NB4 (cell line): Measurements from ENCODE around the gene RBFOX1.

ENCODE experiments used
- DNase-seq: peaks from one replicate; pipeline ENCODE4 v3.0.0; 2010; ENCODE audit warnings: low read depth
- H3K4me3 ChIP-seq: one replicate; pipeline ENCODE4 v1.5.1; 2011; ENCODE audit warnings: mild to moderate bottlenecking, low read depth, low read length, moderate library complexity
- MYC ChIP-seq: IDR thresholded peaks from 2 replicates; pipeline ENCODE4 v1.6.1; 2011; ENCODE audit warnings: low read depth, low read length
- POLR2A ChIP-seq: IDR thresholded peaks from 2 replicates; pipeline ENCODE4 v1.6.1; 2011; ENCODE audit warnings: mild to moderate bottlenecking; ENCODE audit not compliant: insufficient read length; ENCODE audit errors: extremely low read depth
- TF ChIP-seq, protein P1 (sequence below): IDR thresholded peaks from 2 replicates; pipeline ENCODE4 v1.6.1; 2011; ENCODE audit warnings: low read depth, low read length
- TF ChIP-seq, protein P2 (sequence below): IDR thresholded peaks from one replicate; pipeline ENCODE4 v1.5.1; 2012; ENCODE audit warnings: low read depth, low read length

The RBFOX1 gene

DNA sequence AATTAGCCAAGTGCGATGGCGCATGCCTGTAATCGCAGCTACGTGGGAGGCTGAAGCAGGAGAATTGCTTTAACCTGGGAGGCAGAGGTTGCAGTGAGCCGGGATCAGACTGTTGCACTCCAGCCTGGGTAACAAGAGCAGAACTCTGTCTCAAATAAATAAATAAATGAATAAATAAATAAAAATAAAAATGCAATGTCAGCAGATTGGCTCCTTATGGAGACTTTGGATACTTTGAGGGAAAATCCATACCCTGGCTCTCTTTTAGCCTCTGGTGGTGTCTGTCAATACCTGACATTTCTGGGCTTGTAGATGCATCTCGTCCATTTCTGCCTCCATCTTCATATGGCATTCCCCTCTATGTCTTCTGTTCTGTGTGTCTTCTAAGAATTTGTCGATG lies 66.7 kb downstream of the RBFOX1 start:
- DNase-seq = no peak
- no peak overlapping the region for H3K4me3 ChIP-seq
- no peak for TF ChIP-seq MYC
- no peak for TF ChIP-seq POLR2A
- TF ChIP-seq, protein P1, sequence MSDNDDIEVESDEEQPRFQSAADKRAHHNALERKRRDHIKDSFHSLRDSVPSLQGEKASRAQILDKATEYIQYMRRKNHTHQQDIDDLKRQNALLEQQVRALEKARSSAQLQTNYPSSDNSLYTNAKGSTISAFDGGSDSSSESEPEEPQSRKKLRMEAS = no peak
- TF ChIP-seq, protein P2, sequence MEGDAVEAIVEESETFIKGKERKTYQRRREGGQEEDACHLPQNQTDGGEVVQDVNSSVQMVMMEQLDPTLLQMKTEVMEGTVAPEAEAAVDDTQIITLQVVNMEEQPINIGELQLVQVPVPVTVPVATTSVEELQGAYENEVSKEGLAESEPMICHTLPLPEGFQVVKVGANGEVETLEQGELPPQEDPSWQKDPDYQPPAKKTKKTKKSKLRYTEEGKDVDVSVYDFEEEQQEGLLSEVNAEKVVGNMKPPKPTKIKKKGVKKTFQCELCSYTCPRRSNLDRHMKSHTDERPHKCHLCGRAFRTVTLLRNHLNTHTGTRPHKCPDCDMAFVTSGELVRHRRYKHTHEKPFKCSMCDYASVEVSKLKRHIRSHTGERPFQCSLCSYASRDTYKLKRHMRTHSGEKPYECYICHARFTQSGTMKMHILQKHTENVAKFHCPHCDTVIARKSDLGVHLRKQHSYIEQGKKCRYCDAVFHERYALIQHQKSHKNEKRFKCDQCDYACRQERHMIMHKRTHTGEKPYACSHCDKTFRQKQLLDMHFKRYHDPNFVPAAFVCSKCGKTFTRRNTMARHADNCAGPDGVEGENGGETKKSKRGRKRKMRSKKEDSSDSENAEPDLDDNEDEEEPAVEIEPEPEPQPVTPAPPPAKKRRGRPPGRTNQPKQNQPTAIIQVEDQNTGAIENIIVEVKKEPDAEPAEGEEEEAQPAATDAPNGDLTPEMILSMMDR = no peak

- no peak for DNase-seq
- H3K4me3 ChIP-seq = no peak overlapping the region
- TF ChIP-seq MYC = no peak
- no peak for TF ChIP-seq POLR2A
- TF ChIP-seq, protein P2 = no peak
- TF ChIP-seq, protein P1 = no peak
Measured at GRCh38 chr16:7400117-7400890, 67.7 kb downstream of the RBFOX1 start.

- H3K4me3 ChIP-seq = no peak overlapping the region
- no peak for DNase-seq
- TF ChIP-seq, protein P2 = no peak
- no peak for TF ChIP-seq POLR2A
- TF ChIP-seq, protein P1 = no peak
- no peak for TF ChIP-seq MYC
Measured at GRCh38 chr16:7404217-7404616, 71.6 kb downstream of the RBFOX1 start.

DNA sequence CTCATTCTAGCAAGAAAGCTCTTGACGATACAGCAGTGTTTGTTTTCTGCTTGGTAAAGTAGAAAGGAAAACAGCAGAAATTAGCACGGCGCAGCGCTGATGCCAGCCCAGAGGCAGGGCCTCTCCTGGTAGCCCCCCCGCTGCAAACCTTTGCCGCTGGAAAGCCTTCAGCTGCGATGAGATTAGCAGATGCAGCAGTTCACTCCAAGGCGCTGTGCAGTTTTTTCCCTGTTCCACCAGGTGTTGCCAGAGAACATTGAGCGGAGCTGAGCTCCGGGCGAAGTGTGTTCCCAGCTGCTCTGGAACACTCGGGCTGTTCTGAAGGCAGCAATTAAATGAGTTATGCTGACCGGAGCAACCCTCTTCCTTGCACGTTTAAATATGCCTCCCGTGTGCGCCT lies 72.5 kb downstream of the RBFOX1 start:
- no peak for DNase-seq
- no peak overlapping the region for H3K4me3 ChIP-seq
- TF ChIP-seq MYC (no peak), POLR2A (no peak)
- TF ChIP-seq, protein P2 = no peak
- TF ChIP-seq, protein P1 = no peak

DNA sequence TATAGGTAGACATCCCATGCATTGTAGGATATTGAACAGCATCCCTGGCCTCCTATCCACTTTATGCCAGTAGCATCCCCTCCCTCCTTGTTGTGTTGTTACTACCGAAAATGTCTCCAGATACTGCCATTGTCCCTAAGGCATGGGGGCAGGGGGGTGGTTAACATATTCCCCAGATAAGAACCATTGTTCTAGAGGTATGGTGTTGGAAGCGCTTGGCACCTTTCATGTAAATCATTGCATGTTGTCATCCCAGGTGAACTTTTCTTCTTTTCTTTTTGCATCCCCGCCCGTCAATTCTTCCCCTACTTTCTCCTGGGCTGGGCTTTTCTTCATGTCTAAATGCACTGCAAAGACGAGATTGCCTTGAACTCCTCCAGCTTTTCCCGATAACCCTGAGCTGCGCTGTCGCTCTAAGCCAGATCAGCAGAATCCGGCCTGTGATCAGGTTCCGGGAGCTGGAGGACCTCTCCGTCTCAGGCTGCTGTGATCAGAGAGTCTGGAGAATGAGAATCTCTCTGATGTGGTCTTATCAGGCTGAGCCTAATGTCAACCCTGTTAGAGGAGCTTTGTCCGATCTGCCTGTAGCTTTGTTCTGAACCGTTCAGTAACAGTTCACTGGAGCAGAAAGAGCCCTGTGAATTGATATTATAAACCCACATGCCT lies 76.2 kb downstream of the RBFOX1 start:
- TF ChIP-seq, protein P1 = no peak
- TF ChIP-seq POLR2A = no peak
- no peak for TF ChIP-seq MYC

GRCh38 chr16:7419441-7419840 lies 86.8 kb downstream of the RBFOX1 start:
- TF ChIP-seq, protein P2 = no peak
- TF ChIP-seq, protein P1 = no peak
- no peak for TF ChIP-seq MYC
- no peak overlapping the region for H3K4me3 ChIP-seq
- peak; percentile 20 for DNase-seq

More for the DNA sequence above, 76.2 kb downstream of the RBFOX1 start:
- H3K4me3 ChIP-seq = no peak overlapping the region
- no peak for DNase-seq
